Measurements from ENCODE around the gene CNOT1. TPM values are rescaled to one million over a fixed set of nuclear protein-coding genes. Genes with fewer than 3 reads are reported as not detected.
"Not testable (repeated sequence)": the region's sequence is repeated elsewhere in the genome, so short reads cannot be mapped to it uniquely, and the experiment has no call there.

CNOT1 gene
- total and polyA plus RNA-seq, 10 of the 15 experiments (the other 5 are each of a cell fraction or from before 2014, with no cell fraction given), result 101 to 246 (median 175) TPM

DNA sequence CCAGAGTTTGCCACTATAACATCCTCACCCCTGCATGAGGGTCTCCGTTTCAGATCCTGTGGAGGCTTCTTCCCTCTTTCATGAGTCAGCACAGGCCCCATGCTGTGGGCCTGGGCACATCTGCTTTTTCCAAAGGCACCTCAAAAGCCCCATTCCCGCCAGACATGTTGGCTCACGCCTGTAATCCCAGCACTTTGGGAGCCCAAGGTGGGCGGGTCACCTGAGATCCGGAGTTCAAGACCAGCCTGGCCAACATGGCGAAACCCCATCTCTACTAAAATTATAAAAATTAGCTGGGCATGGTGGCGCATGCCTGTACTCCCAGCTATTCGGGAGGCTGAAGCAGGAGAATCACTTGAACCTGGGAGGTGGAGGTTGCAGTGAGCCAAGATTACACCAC, 139.1 kb downstream of the CNOT1 start:
- intact Hi-C loops (cut with micrococcal nuclease; ENCODE audit: unreplicated experiment), result not testable (repeated sequence)
- in situ Hi-C loops (cut with MboI), result loop anchor here (5.0 kb wide), 1 partner anchor 158 kb away; no protein-coding TSS in a partner anchor

DNA sequence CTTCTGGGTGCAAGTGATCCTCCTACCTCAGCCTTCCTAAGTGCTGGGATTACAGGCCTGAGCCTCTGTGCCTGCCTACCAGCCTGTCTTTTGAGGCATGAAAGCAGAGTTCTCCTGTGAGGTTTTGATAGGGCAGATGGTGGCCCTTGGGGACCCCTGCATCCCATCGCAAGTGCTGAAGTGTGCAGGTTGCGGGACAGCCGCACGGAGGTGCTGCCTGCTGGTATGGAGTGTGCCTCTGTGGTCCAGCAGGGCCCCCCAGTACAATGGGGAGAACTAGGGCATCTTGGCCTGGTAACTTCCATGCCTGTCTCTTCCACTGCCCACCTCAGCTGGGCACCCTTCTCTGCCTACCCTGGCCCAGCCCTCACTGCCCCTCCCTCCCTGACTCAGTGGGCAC, 139.6 kb downstream of the CNOT1 start:
- Histone ChIP-seq H3K9me3 (replicated peaks; ENCODE audit: control insufficient read depth, insufficient read depth, low read length) (no peaks in the 10 kb centered on the region), H3K27me3 (replicated peaks in 1 of 2; ENCODE audit: control insufficient read depth in 2 of 2, insufficient read depth in 2 of 2, low read length in 1 of 2) (no peaks in the 10 kb centered on the region; a peak in 1 of 4 replicates), H3K79me2 (ENCODE audit: control insufficient read depth, insufficient read depth, low read length) (no peaks in the 10 kb centered on the region), H3K36me3 (ENCODE audit: control insufficient read depth in 2 of 2, insufficient read depth in 2 of 2, low read length in 1 of 2) (no peaks in the 10 kb centered on the region), H4K20me1 (ENCODE audit: control insufficient read depth, insufficient read depth) (no peaks in the 10 kb centered on the region), H3K4me1 (ENCODE audit: control insufficient read depth, insufficient read depth, low read length) (peaks cover 2% of the 10 kb centered on the region; the same call in 1 of the 2 replicates), H3K4me3 (no peak overlapping the region), H3K27ac (ENCODE audit: control insufficient read depth, insufficient read depth) (no peak overlapping the region), H3K4me2 (ENCODE audit: control insufficient read depth, insufficient read depth) (no peak overlapping the region), H3K9ac (ENCODE audit: control insufficient read depth, insufficient read depth, low read length) (no peak overlapping the region), H2AFZ (ENCODE audit: control insufficient read depth, low read depth, low read length) (no peak overlapping the region)
- ChIA-PET RAD21 (ENCODE audit: unreplicated experiment) (interaction anchor here (4.5 kb wide), 1 partner anchor 153 kb away, joined by 91 read pairs; no protein-coding TSS in a partner anchor), CTCF (interaction anchor here (1.6 to 12.5 kb wide), 2 partner anchors 148 to 154 kb away, joined by 4 to 209 read pairs; no protein-coding TSS in a partner anchor), POLR2A (no interaction called here), SMC1A (ENCODE audit: uncharacterized antibody, unreplicated experiment) (interaction anchor here (1.3 to 6.1 kb wide), 2 partner anchors 153 kb away, joined by 4 to 84 read pairs; no protein-coding TSS in a partner anchor)
- BruUV-seq (replicated peaks), result no TSS peak
- no peak for TF ChIP-seq MTA3 (IDR thresholded peaks at IDR 0.05; ENCODE audit: borderline replicate concordance, low read length)
- TF ChIP-seq SMC3 (IDR thresholded peaks at IDR 0.05; ENCODE audit: borderline replicate concordance, low read length), result no peak
- TF ChIP-seq, protein P1, sequence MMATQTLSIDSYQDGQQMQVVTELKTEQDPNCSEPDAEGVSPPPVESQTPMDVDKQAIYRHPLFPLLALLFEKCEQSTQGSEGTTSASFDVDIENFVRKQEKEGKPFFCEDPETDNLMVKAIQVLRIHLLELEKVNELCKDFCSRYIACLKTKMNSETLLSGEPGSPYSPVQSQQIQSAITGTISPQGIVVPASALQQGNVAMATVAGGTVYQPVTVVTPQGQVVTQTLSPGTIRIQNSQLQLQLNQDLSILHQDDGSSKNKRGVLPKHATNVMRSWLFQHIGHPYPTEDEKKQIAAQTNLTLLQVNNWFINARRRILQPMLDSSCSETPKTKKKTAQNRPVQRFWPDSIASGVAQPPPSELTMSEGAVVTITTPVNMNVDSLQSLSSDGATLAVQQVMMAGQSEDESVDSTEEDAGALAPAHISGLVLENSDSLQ (IDR thresholded peaks at IDR 0.05), result no peak
- TF ChIP-seq IKZF1 (conservative IDR thresholded peaks at IDR 0.05), result no peak
- no peak for TF ChIP-seq ZNF274 (IDR thresholded peaks at IDR 0.05; ENCODE audit: insufficient read depth, insufficient read length)
- no peak for TF ChIP-seq ZSCAN29 (IDR thresholded peaks at IDR 0.05)
- TF ChIP-seq NRF1 (conservative IDR thresholded peaks at IDR 0.05; ENCODE audit: low read depth, low read length), result no peak
- no peak for TF ChIP-seq ZNF24 (IDR thresholded peaks at IDR 0.05)
- TF ChIP-seq SMAD5 (IDR thresholded peaks at IDR 0.05; ENCODE audit: low read depth), result no peak
- no peak for TF ChIP-seq PAX8 (IDR thresholded peaks at IDR 0.05)
- TF ChIP-seq, protein P2, sequence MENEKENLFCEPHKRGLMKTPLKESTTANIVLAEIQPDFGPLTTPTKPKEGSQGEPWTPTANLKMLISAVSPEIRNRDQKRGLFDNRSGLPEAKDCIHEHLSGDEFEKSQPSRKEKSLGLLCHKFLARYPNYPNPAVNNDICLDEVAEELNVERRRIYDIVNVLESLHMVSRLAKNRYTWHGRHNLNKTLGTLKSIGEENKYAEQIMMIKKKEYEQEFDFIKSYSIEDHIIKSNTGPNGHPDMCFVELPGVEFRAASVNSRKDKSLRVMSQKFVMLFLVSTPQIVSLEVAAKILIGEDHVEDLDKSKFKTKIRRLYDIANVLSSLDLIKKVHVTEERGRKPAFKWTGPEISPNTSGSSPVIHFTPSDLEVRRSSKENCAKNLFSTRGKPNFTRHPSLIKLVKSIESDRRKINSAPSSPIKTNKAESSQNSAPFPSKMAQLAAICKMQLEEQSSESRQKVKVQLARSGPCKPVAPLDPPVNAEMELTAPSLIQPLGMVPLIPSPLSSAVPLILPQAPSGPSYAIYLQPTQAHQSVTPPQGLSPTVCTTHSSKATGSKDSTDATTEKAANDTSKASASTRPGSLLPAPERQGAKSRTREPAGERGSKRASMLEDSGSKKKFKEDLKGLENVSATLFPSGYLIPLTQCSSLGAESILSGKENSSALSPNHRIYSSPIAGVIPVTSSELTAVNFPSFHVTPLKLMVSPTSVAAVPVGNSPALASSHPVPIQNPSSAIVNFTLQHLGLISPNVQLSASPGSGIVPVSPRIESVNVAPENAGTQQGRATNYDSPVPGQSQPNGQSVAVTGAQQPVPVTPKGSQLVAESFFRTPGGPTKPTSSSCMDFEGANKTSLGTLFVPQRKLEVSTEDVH (IDR thresholded peaks at IDR 0.05; ENCODE audit: low read depth, partially characterized antibody), result no peak
- no peak for TF ChIP-seq PAX5 (IDR thresholded peaks at IDR 0.05; ENCODE audit: borderline replicate concordance, low read depth, low read length)
- ATAC-seq (no peak), DNase-seq (ENCODE audit: low read depth, low spot score) (no peak), FAIRE-seq (no peak)
- in situ Hi-C loops (cut with MboI) (loop anchor here (5.0 kb wide), 1 partner anchor 158 kb away; no protein-coding TSS in a partner anchor), intact Hi-C loops (cut with micrococcal nuclease; ENCODE audit: unreplicated experiment) (no loop called here)
- 94% methylated on average over 4 of the region's 4 CpGs for WGBS (ENCODE audit: insufficient coverage, insufficient replicate concordance, low lambda C conversion rate, missing lambda C conversion rate)

More for the DNA sequence above, 139.1 kb downstream of the CNOT1 start:
- not testable (repeated sequence) for BruUV-seq (replicated peaks); H3K4me1 ChIP-seq (ENCODE audit: control insufficient read depth, insufficient read depth, low read length); H3K36me3 ChIP-seq (ENCODE audit: control insufficient read depth in 2 of 2, insufficient read depth in 2 of 2, low read length in 1 of 2); H3K27me3 ChIP-seq (replicated peaks in 1 of 2; ENCODE audit: control insufficient read depth in 2 of 2, insufficient read depth in 2 of 2, low read length in 1 of 2); H4K20me1 ChIP-seq (ENCODE audit: control insufficient read depth, insufficient read depth); H3K4me2 ChIP-seq (ENCODE audit: control insufficient read depth, insufficient read depth); H3K9ac ChIP-seq (ENCODE audit: control insufficient read depth, insufficient read depth, low read length); H3K27ac ChIP-seq (ENCODE audit: control insufficient read depth, insufficient read depth); ATAC-seq; DNase-seq (ENCODE audit: low read depth, low spot score); FAIRE-seq; H2AFZ ChIP-seq (ENCODE audit: control insufficient read depth, low read depth, low read length); H3K9me3 ChIP-seq (replicated peaks; ENCODE audit: control insufficient read depth, insufficient read depth, low read length); H3K4me3 ChIP-seq; H3K79me2 ChIP-seq (ENCODE audit: control insufficient read depth, insufficient read depth, low read length)
- ChIA-PET RAD21 (ENCODE audit: unreplicated experiment) (interaction anchor here (0.6 to 0.7 kb wide), 2 partner anchors 154 to 314 kb away, joined by 3 read pairs; no protein-coding TSS in a partner anchor), CTCF (interaction anchor here (12.5 kb wide), 1 partner anchor 154 kb away, joined by 209 read pairs; no protein-coding TSS in a partner anchor), SMC1A (ENCODE audit: uncharacterized antibody, unreplicated experiment) (interaction anchor here (1.3 kb wide), 1 partner anchor 154 kb away, joined by 4 read pairs; no protein-coding TSS in a partner anchor), POLR2A (interaction anchor here (0.6 kb wide), 1 partner anchor 276 kb away, joined by 4 read pairs; no protein-coding TSS in a partner anchor)
- WGBS (ENCODE audit: insufficient coverage, insufficient replicate concordance, low lambda C conversion rate, missing lambda C conversion rate), result 55% methylated on average over 8 of the region's 8 CpGs
